IMR-90 (cell line): Measurements from ENCODE around the gene ACYP2. TPM values are rescaled to one million over a fixed set of nuclear protein-coding genes. Genes with fewer than 3 reads are reported as not detected.
A peak's percentile ranks its signal among the peaks of the same experiment; 100 is the strongest.

Experiments used
- ATAC-seq: fragments of 200-7000 bp; cut with Tn5 transposase; 2 replicates; pipeline ENCODE4 v1.9.1; 2020; ENCODE audit warnings: low read depth, mild to moderate bottlenecking, moderate library complexity
- BruUV-seq: library from RNA; stranded (reverse); fragments of 400-500 nt; replicated peaks from 2 replicates; lab custom pipeline; 2021; lab: Mats Ljungman, UMichigan
- CTCF ChIA-PET: fragments of 300-600 bp; formaldehyde crosslinking; extraction: SDS; loops from one replicate; lab custom pipeline; 2021; ENCODE audit warnings: antibody characterized with exemption; lab: Yijun Ruan, JAX
- POLR2A ChIA-PET: fragments of 300-600 bp; sonication (Branson Sonifier 250); formaldehyde crosslinking; loops from one replicate; lab custom pipeline; 2022; ENCODE audit warnings: antibody characterized with exemption; ENCODE audit not compliant: unreplicated experiment; lab: Charles Lee
- DNase-seq: peaks from one replicate; pipeline ENCODE4 v3.0.0; 2013
- H2AFZ ChIP-seq: replicated peaks from 2 replicates; pipeline ENCODE3; 2013; ENCODE audit warnings: low read length, mild to moderate bottlenecking; ENCODE audit not compliant: poor library complexity
- H2AK5ac ChIP-seq: 2 replicates; pipeline ENCODE4 v1.6.1; 2013; ENCODE audit warnings: low read depth, low read length, inconsistent platforms
- H2AK9ac ChIP-seq: replicated peaks from 2 replicates; pipeline ENCODE3; 2013; ENCODE audit warnings: mild to moderate bottlenecking, low read depth, low read length, moderate library complexity; ENCODE audit not compliant: poor library complexity
- H2BK120ac ChIP-seq: 2 replicates; pipeline ENCODE4 v1.6.1; 2013; ENCODE audit warnings: low read depth, low read length, inconsistent platforms
- H2BK15ac ChIP-seq: 3 replicates; pipeline ENCODE4 v1.6.1; 2013; ENCODE audit warnings: low read depth, low read length, inconsistent platforms
- H2BK20ac ChIP-seq: 2 replicates; pipeline ENCODE4 v1.6.1; 2013; ENCODE audit warnings: low read depth, mild to moderate bottlenecking, inconsistent platforms, low read length, moderate library complexity
- H2BK5ac ChIP-seq: 2 replicates; pipeline ENCODE4 v1.6.1; 2013; ENCODE audit warnings: mild to moderate bottlenecking, low read depth, low read length, inconsistent platforms; ENCODE audit not compliant: poor library complexity, severe bottlenecking
- H3K14ac ChIP-seq: replicated peaks from 2 replicates; pipeline ENCODE4 v1.6.1; 2013; ENCODE audit warnings: low read depth, low read length, inconsistent platforms
- H3K18ac ChIP-seq: 2 replicates; pipeline ENCODE4 v1.6.1; 2013; ENCODE audit warnings: low read depth, low read length, control low read depth
- H3K23ac ChIP-seq: 2 replicates; pipeline ENCODE4 v1.6.1; 2013; ENCODE audit warnings: low read depth, low read length, inconsistent platforms
- H3K27ac ChIP-seq: 2 replicates; pipeline ENCODE4 v1.5.1; 2013; ENCODE audit warnings: mild to moderate bottlenecking, control low read depth, low read length; ENCODE audit not compliant: insufficient read depth
- H3K27me3 ChIP-seq: 2 replicates; pipeline ENCODE4 v1.6.1; 2013; ENCODE audit warnings: low read length; ENCODE audit not compliant: control insufficient read depth, insufficient read depth
- H3K36me3 ChIP-seq: 2 replicates; pipeline ENCODE4 v1.6.1; 2013; ENCODE audit warnings: low read length, mixed read lengths; ENCODE audit not compliant: control insufficient read depth, insufficient read depth
- H3K4ac ChIP-seq: 2 replicates; pipeline ENCODE4 v1.6.1; 2013; ENCODE audit warnings: low read depth, low read length, inconsistent platforms
- H3K4me1 ChIP-seq: 2 replicates; pipeline ENCODE4 v1.6.1; 2013; ENCODE audit warnings: low read length, mixed read lengths; ENCODE audit not compliant: control insufficient read depth, insufficient read depth
- H3K4me2 ChIP-seq: 2 replicates; pipeline ENCODE4 v1.6.1; 2013; ENCODE audit warnings: low read depth, mild to moderate bottlenecking, control low read depth, low read length, moderate library complexity
- H3K4me3 ChIP-seq: 2 replicates; pipeline ENCODE4 v1.5.1; 2013; ENCODE audit warnings: low read depth, mild to moderate bottlenecking, control low read depth, low read length, moderate library complexity; ENCODE audit not compliant: insufficient read depth
- H3K56ac ChIP-seq: 2 replicates; pipeline ENCODE4 v1.6.1; 2013; ENCODE audit warnings: low read length, inconsistent platforms; ENCODE audit not compliant: insufficient read depth; ENCODE audit errors: extremely low read depth
- H3K79me1 ChIP-seq, 2 experiments: 2 replicates each; pipeline ENCODE4 v1.6.1; 2013; ENCODE audit warnings: low read length in 2 of 2, inconsistent platforms in 1 of 2, low read depth in 1 of 2
- H3K9ac ChIP-seq: 2 replicates; pipeline ENCODE4 v1.6.1; 2013; ENCODE audit warnings: low read depth, low read length, control low read depth
- H3K9me1 ChIP-seq: 2 replicates; pipeline ENCODE4 v1.6.1; 2013; ENCODE audit warnings: low read length, inconsistent platforms; ENCODE audit not compliant: insufficient read depth
- H3K9me3 ChIP-seq: 2 replicates; pipeline ENCODE4 v1.6.1; 2013; ENCODE audit warnings: low read length; ENCODE audit not compliant: control insufficient read depth, insufficient read depth
- H4K20me1 ChIP-seq: 2 replicates; pipeline ENCODE4 v1.6.1; 2013; ENCODE audit warnings: low read length, inconsistent platforms; ENCODE audit not compliant: insufficient read depth
- H4K5ac ChIP-seq: 2 replicates; pipeline ENCODE4 v1.6.1; 2013; ENCODE audit warnings: mild to moderate bottlenecking, low read depth, low read length, control low read depth
- H4K8ac ChIP-seq, 2 experiments: 2 replicates each; pipeline ENCODE4 v1.6.1; 2013; ENCODE audit warnings: low read depth in 2 of 2, low read length in 2 of 2, control low read depth in 1 of 2, inconsistent platforms in 1 of 2
- H4K91ac ChIP-seq: 2 replicates; pipeline ENCODE4 v1.6.1; 2013; ENCODE audit warnings: low read depth, low read length, inconsistent platforms; ENCODE audit not compliant: insufficient read depth
- BHLHE40 ChIP-seq: fragments of 150-350 bp; IDR thresholded peaks from 2 replicates; pipeline ENCODE4 v1.6.1; 2016; ENCODE audit warnings: mild to moderate bottlenecking, low read depth, low read length
- CHD1 ChIP-seq: IDR thresholded peaks from 2 replicates; pipeline ENCODE4 v1.6.1; 2012; ENCODE audit warnings: low read depth, low read length, improper control_type of control experiment
- CTCF ChIP-seq: conservative IDR thresholded peaks from 2 replicates; pipeline ENCODE4 v1.5.1; 2012; ENCODE audit warnings: mild to moderate bottlenecking, low read depth, low read length, improper control_type of control experiment
- ELK1 ChIP-seq: fragments of 150-350 bp; IDR thresholded peaks from 2 replicates; pipeline ENCODE4 v1.6.1; 2016; ENCODE audit warnings: low read depth, mild to moderate bottlenecking, low read length, moderate library complexity, borderline replicate concordance
- MAFK ChIP-seq: IDR thresholded peaks from 2 replicates; pipeline ENCODE4 v1.6.1; 2012; ENCODE audit warnings: low read depth, low read length, improper control_type of control experiment
- MAZ ChIP-seq: IDR thresholded peaks from 2 replicates; pipeline ENCODE4 v1.6.1; 2012; ENCODE audit warnings: low read depth, mild to moderate bottlenecking, low read length, improper control_type of control experiment, moderate library complexity, borderline replicate concordance
- POLR2A ChIP-seq: IDR thresholded peaks from 2 replicates; pipeline ENCODE4 v1.6.1; 2012; ENCODE audit warnings: mild to moderate bottlenecking, low read depth, low read length
- RAD21 ChIP-seq: IDR thresholded peaks from 2 replicates; pipeline ENCODE4 v1.6.1; 2012; ENCODE audit warnings: low read length, improper control_type of control experiment
- RFX5 ChIP-seq: IDR thresholded peaks from 2 replicates; pipeline ENCODE4 v1.8.0; 2012; ENCODE audit warnings: low read depth, mild to moderate bottlenecking, low read length, moderate library complexity
- SMC3 ChIP-seq: fragments of 150-350 bp; IDR thresholded peaks from 2 replicates; pipeline ENCODE4 v1.6.1; 2016; ENCODE audit warnings: low read depth, mild to moderate bottlenecking, antibody characterized with exemption, low read length, moderate library complexity
- USF2 ChIP-seq: fragments of 150-350 bp; IDR thresholded peaks from 2 replicates; pipeline ENCODE4 v1.6.1; 2017; ENCODE audit warnings: mild to moderate bottlenecking, antibody characterized with exemption, low read length, low read depth
- WGBS, 2 experiments: methylation state at CpG; one replicate each; pipeline versions ENCODE4 v1.1.5 to v1.1.7; 2013; ENCODE audit warnings: missing lambda C conversion rate in 2 of 2; ENCODE audit not compliant: insufficient read length in 1 of 2; ENCODE audit errors: extremely low coverage in 2 of 2; 5-methylcytosine and 5-hydroxymethylcytosine counted together
- dilution Hi-C: fragments of 300-500 bp; cut with HindIII; formaldehyde crosslinking; loops from one replicate; pipeline ENCODE4 v1.14.3; 2018; ENCODE audit warnings: low sequenced_read_pairs; ENCODE audit not compliant: unreplicated experiment
- in situ Hi-C: fragments of 300-500 bp; cut with MboI; formaldehyde crosslinking; loops from 3 replicates; pipeline ENCODE4 v1.14.3; 2019; ENCODE audit warnings: low sequenced_read_pairs, inconsistent platforms, mixed read lengths
- intact Hi-C: fragments of 100-400 bp; cut with micrococcal nuclease; formaldehyde crosslinking; loops from 2 replicates; pipeline ENCODE4 v1.10.0; 2022
- polyA plus RNA-seq, 3 experiments: library from polyadenylated mRNA; depleted of rRNA; stranded (reverse); fragments of >200 nt; gene quantifications; 2 replicates each; pipeline ENCODE4 v1.2.3, GENCODE V29; 2012; ENCODE audit warnings: low replicate concordance in 1 of 3
- total RNA-seq: library from RNA; depleted of rRNA; stranded (reverse); fragments of >200 nt; gene quantifications from 2 replicates; pipeline ENCODE4 v1.2.3, GENCODE V29; 2012

The ACYP2 gene
- total and polyA plus RNA-seq, 2 of the 4 experiments (the other 2 are of a cell fraction), result 3.9 to 7.4 TPM

GRCh38 chr2:54260241-54260595 is 144.8 kb downstream of the ACYP2 start (continued):
- TF ChIP-seq BHLHE40 (no peak), CTCF (no peak), POLR2A (no peak)

- no peak overlapping the region for H2AFZ ChIP-seq
- no peak overlapping the region for H4K5ac ChIP-seq
- no peaks in the 10 kb centered on the region for H3K4me1 ChIP-seq
- no peak overlapping the region for H3K23ac ChIP-seq
- H4K91ac ChIP-seq, result no peak overlapping the region
- peaks cover 3% of the 10 kb centered on the region; the same call in 1 of the 2 replicates for H3K9me1 ChIP-seq
- H3K27me3 ChIP-seq, result no peaks in the 10 kb centered on the region
- intact Hi-C loops (no loop called here), in situ Hi-C loops (no loop called here), dilution Hi-C loops (no loop called here)
- ChIA-PET CTCF (interaction anchor here (1.0 kb wide), 1 partner anchor 22 kb away, joined by 3 read pairs; no protein-coding TSS in a partner anchor), POLR2A (no interaction called here)
- H2AK5ac ChIP-seq, result no peak overlapping the region
- DNase-seq (peak; percentile 44), ATAC-seq (peak; percentile 63)
- no TSS peak for BruUV-seq
- no peak overlapping the region for H2BK20ac ChIP-seq
- H3K9ac ChIP-seq, result no peak overlapping the region
- no peaks in the 10 kb centered on the region for H3K9me3 ChIP-seq
- H3K4me2 ChIP-seq, result peak overlapping the region; percentile 23; the same call in 1 of the 2 replicates
- no peak overlapping the region; a peak in 1 of 4 replicates for H4K8ac ChIP-seq
- H3K27ac ChIP-seq, result no peak overlapping the region
- WGBS, 2 experiments, result no CpG with 5 or more reads among the region's 2 CpGs
- no peak overlapping the region for H3K14ac ChIP-seq
- no peak overlapping the region for H2BK5ac ChIP-seq
- H2BK15ac ChIP-seq, result no peak overlapping the region
- H3K4me3 ChIP-seq, result no peak overlapping the region
- H3K4ac ChIP-seq, result no peak overlapping the region
- no peaks in the 10 kb centered on the region for H3K36me3 ChIP-seq
- H2AK9ac ChIP-seq, result no peak overlapping the region
- H3K18ac ChIP-seq, result no peak overlapping the region
- no peaks in the 10 kb centered on the region for H4K20me1 ChIP-seq
- H3K79me1 ChIP-seq, result no peaks in the 10 kb centered on the region
- no peak overlapping the region for H2BK120ac ChIP-seq
- no peak overlapping the region for H3K56ac ChIP-seq
- TF ChIP-seq CTCF (no peak), SMC3 (no peak), USF2 (no peak), MAZ (no peak), RFX5 (no peak), ELK1 (no peak), BHLHE40 (no peak), RAD21 (no peak), CHD1 (no peak), MAFK (no peak)
Measured at GRCh38 chr2:54261537-54261936, 146.1 kb downstream of the ACYP2 start.
